Keratinocyte (primary cell): ENCODE measurements around the gene TBC1D20. TPM values are rescaled to one million over a fixed set of nuclear protein-coding genes. Genes with fewer than 3 reads are reported as not detected.

ENCODE experiments used
- DNase-seq: peaks from one replicate; pipeline ENCODE4 v3.0.0-alpha.2; 2011; ENCODE audit warnings: low read depth, missing footprints, low spot score
- FAIRE-seq: peaks from 2 replicates; lab custom pipeline; 2011; peaks lifted over from hg19 to GRCh38; lab: Jason Lieb, UNC
- H2AFZ ChIP-seq: 2 replicates; pipeline ENCODE4 v1.6.0; 2012; ENCODE audit warnings: low read length, control low read depth, inconsistent platforms; ENCODE audit not compliant: control insufficient read depth
- H3K27ac ChIP-seq: 2 replicates; pipeline ENCODE4 v1.5.1; 2011; ENCODE audit warnings: low read length; ENCODE audit not compliant: control insufficient read depth, insufficient read depth
- H3K27me3 ChIP-seq: 3 replicates; pipeline ENCODE4 v1.6.0; 2011; ENCODE audit warnings: low read length; ENCODE audit not compliant: control insufficient read depth, insufficient read depth; ENCODE audit errors: extremely low read depth
- H3K36me3 ChIP-seq, 2 experiments: 2 replicates in 1 of 2; 3 replicates in 1 of 2; pipeline ENCODE4 v1.5.1; 2011; ENCODE audit warnings: low read length in 2 of 2, mild to moderate bottlenecking in 1 of 2; ENCODE audit not compliant: control insufficient read depth in 2 of 2, insufficient read depth in 2 of 2; ENCODE audit errors: extremely low read depth in 1 of 2
- H3K4me1 ChIP-seq: 3 replicates; pipeline ENCODE4 v1.5.1; 2011; ENCODE audit warnings: low read length; ENCODE audit not compliant: control insufficient read depth, insufficient read depth; ENCODE audit errors: extremely low read depth
- H3K4me2 ChIP-seq: 3 replicates; pipeline ENCODE4 v1.6.0; 2011; ENCODE audit warnings: low read depth, low read length; ENCODE audit not compliant: control insufficient read depth, insufficient read depth; ENCODE audit errors: extremely low read depth
- H3K4me3 ChIP-seq, 3 experiments: fragments of 200-600 bp in 1 of 3; sonication (generic) in 1 of 3; 2 replicates in 2 of 3; 3 replicates in 1 of 3; pipeline ENCODE4 v1.5.1; 2011 to 2016; ENCODE audit warnings: low read length in 3 of 3, mild to moderate bottlenecking in 3 of 3, control low read depth in 2 of 3, inconsistent platforms in 1 of 3, low read depth in 1 of 3, mixed read lengths in 1 of 3, mixed run types in 1 of 3, moderate library complexity in 1 of 3; ENCODE audit not compliant: control insufficient read depth in 2 of 3, insufficient read depth in 2 of 3; ENCODE audit errors: extremely low read depth in 1 of 3
- H3K79me2 ChIP-seq: 2 replicates; pipeline ENCODE4 v1.6.0; 2012; ENCODE audit warnings: low read length; ENCODE audit not compliant: control insufficient read depth, insufficient read depth
- H3K9ac ChIP-seq: 3 replicates; pipeline ENCODE4 v1.6.0; 2011; ENCODE audit warnings: low read length; ENCODE audit not compliant: control insufficient read depth, insufficient read depth; ENCODE audit errors: extremely low read depth
- H3K9me1 ChIP-seq: 3 replicates; pipeline ENCODE4 v1.6.0; 2011; ENCODE audit warnings: low read length; ENCODE audit not compliant: control insufficient read depth, insufficient read depth; ENCODE audit errors: extremely low read depth
- H3K9me3 ChIP-seq: 2 replicates; pipeline ENCODE4 v1.5.1; 2012; ENCODE audit warnings: low read depth, low read length; ENCODE audit not compliant: control insufficient read depth
- H4K20me1 ChIP-seq: 3 replicates; pipeline ENCODE4 v1.6.0; 2011; ENCODE audit warnings: low read length; ENCODE audit not compliant: control insufficient read depth, insufficient read depth; ENCODE audit errors: extremely low read depth
- EZH2 ChIP-seq: IDR thresholded peaks from one replicate; pipeline ENCODE4 v1.6.1; 2012; ENCODE audit warnings: inconsistent platforms, mild to moderate bottlenecking, low read length, moderate library complexity
- dilution Hi-C: fragments of 300-500 bp; cut with MboI; formaldehyde crosslinking; loops from one replicate; pipeline ENCODE4 v1.7.0; 2020; ENCODE audit warnings: low sequenced_read_pairs; ENCODE audit not compliant: extremely low pct_ligation_motif_present
- polyA plus RNA-seq, 5 experiments: library from polyadenylated mRNA; depleted of rRNA in 3 of 5; stranded (reverse) in 3 of 5; stranded (forward) in 1 of 5; unstranded in 1 of 5; fragments of >200 nt; gene quantifications; 1 replicate in 1 of 5; 2 replicates in 3 of 5; 3 replicates in 1 of 5; pipeline versions ENCODE4 v1.2.1 to v1.2.3, GENCODE V29; 2011 to 2012; ENCODE audit warnings: missing spikeins in 2 of 5, low read depth in 1 of 5, low replicate concordance in 1 of 5
- TF ChIP-seq, protein P1 (sequence below), 3 experiments: IDR thresholded peaks in 1 of 3; conservative IDR thresholded peaks in 1 of 3; optimal IDR thresholded peaks in 1 of 3; 2 replicates in 2 of 3; 3 replicates in 1 of 3; pipeline versions ENCODE3 to v1.5.1; 2011; ENCODE audit warnings: low read length in 3 of 3, mild to moderate bottlenecking in 3 of 3, moderate library complexity in 2 of 3, control low read depth in 1 of 3, inconsistent platforms in 1 of 3; ENCODE audit not compliant: insufficient read depth in 2 of 3; ENCODE audit errors: extremely low read depth in 1 of 3

TBC1D20 gene
- polyA plus RNA-seq, 1 donor (not counting 4 experiments of a cell fraction or from before 2014, with no cell fraction given), result 24.5 TPM

DNA sequence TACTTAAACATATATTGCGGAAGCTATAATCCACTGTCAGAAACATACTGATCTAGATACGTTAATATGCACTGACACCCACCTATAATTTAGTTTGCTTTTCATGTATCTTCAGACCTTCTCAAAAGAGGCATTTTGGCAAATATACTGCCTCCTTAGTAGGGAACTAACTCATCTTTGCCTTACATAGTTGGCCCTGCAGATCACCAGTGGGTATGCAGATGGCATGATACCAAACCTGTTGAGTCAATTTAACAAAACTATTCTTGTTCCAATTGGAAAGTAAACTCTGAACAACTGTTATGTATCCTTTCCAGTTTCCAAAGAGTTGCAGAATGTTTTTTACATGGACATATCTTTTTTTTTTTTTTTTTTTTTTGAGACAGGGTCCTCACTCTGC is 35.6 kb upstream of the TBC1D20 start:
- Histone ChIP-seq H3K9me3 (no peaks in the 10 kb centered on the region), H3K4me3 (no peak overlapping the region), H2AFZ (no peak overlapping the region), H4K20me1 (no peaks in the 10 kb centered on the region), H3K9me1 (no peaks in the 10 kb centered on the region), H3K9ac (no peak overlapping the region), H3K4me2 (no peak overlapping the region), H3K36me3 (peaks cover 27 to 39% of the 10 kb centered on the region in 2 experiments), H3K79me2 (peaks cover 3% of the 10 kb centered on the region), H3K27me3 (no peaks in the 10 kb centered on the region), H3K27ac (no peak overlapping the region), H3K4me1 (no peaks in the 10 kb centered on the region)
- FAIRE-seq (no peak), DNase-seq (no peak)
- dilution Hi-C loops, result no loop called here
- TF ChIP-seq, protein P1, sequence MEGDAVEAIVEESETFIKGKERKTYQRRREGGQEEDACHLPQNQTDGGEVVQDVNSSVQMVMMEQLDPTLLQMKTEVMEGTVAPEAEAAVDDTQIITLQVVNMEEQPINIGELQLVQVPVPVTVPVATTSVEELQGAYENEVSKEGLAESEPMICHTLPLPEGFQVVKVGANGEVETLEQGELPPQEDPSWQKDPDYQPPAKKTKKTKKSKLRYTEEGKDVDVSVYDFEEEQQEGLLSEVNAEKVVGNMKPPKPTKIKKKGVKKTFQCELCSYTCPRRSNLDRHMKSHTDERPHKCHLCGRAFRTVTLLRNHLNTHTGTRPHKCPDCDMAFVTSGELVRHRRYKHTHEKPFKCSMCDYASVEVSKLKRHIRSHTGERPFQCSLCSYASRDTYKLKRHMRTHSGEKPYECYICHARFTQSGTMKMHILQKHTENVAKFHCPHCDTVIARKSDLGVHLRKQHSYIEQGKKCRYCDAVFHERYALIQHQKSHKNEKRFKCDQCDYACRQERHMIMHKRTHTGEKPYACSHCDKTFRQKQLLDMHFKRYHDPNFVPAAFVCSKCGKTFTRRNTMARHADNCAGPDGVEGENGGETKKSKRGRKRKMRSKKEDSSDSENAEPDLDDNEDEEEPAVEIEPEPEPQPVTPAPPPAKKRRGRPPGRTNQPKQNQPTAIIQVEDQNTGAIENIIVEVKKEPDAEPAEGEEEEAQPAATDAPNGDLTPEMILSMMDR (optimal IDR thresholded peaks at IDR 0.05 in 1 of 3, IDR thresholded peaks at IDR 0.05 in 1 of 3, conservative IDR thresholded peaks at IDR 0.05 in 1 of 3; ENCODE audit: extremely low read depth in 1 of 3, insufficient read depth in 2 of 3, low read length in 3 of 3), result no peak
- TF ChIP-seq EZH2, result no peak

DNA sequence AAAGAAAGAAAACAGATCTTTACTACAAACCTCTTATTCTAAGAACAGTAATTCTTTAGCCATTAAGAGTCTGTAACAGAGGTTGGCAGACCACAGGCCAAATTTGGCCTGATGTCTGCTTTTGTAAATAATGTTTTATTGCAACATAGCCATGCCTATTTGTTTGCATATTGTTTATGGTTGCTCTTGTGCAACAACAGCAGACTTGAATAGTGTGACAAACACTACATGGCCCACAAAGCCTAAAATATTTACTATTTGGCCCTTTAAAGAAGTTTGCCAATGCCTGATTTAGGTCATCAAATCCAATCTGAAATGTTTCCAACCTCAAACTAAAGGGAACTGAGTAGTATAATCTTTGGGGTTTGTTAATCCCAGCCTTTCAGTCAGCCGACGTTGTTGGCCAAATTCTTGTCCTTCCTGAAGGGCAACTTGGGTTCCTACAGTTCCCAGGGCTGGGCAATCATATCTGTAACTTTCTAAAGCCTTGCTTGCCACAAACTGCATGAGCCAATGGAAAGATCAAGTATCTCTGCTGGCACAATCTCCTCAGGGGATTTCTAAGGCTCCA is 33.9 kb upstream of the TBC1D20 start:
- dilution Hi-C loops, result no loop called here
- Histone ChIP-seq H3K9me3 (no peaks in the 10 kb centered on the region), H2AFZ (no peak overlapping the region), H3K4me1 (no peaks in the 10 kb centered on the region), H3K4me2 (no peak overlapping the region), H3K27me3 (no peaks in the 10 kb centered on the region), H3K27ac (no peak overlapping the region), H3K9me1 (no peaks in the 10 kb centered on the region), H3K9ac (no peak overlapping the region), H3K4me3 (no peak overlapping the region), H3K79me2 (no peaks in the 10 kb centered on the region), H4K20me1 (no peaks in the 10 kb centered on the region), H3K36me3 (peaks cover 24 to 43% of the 10 kb centered on the region in 2 experiments)
- DNase-seq (no peak), FAIRE-seq (no peak)
- TF ChIP-seq, protein P1 (optimal IDR thresholded peaks at IDR 0.05 in 1 of 3, IDR thresholded peaks at IDR 0.05 in 1 of 3, conservative IDR thresholded peaks at IDR 0.05 in 1 of 3; ENCODE audit: extremely low read depth in 1 of 3, insufficient read depth in 2 of 3, low read length in 3 of 3), result no peak
- TF ChIP-seq EZH2, result no peak
